HepG2 (cell line): Measurements from ENCODE around the gene FBP2. TPM values are rescaled to one million over a fixed set of nuclear protein-coding genes. Genes with fewer than 3 reads are reported as not detected.

Source experiments
- ERF ChIP-seq: IDR thresholded peaks from 2 replicates; pipeline ENCODE4 v1.6.1; 2018; ENCODE audit warnings: missing biosample characterization, missing genetic modification reagents
- GMEB1 ChIP-seq: sonication (generic); formaldehyde crosslinking; IDR thresholded peaks from 2 replicates; pipeline ENCODE4 v1.5.1; 2020; ENCODE audit warnings: missing genetic modification reagents, mild to moderate bottlenecking, borderline replicate concordance
- HNRNPLL ChIP-seq: fragments of 200-400 bp; formaldehyde crosslinking; IDR thresholded peaks from 2 replicates; pipeline ENCODE4 v1.6.1; 2017; ENCODE audit warnings: mild to moderate bottlenecking, low read depth, low read length; ENCODE audit not compliant: poor library complexity, severe bottlenecking
- KMT2B ChIP-seq: IDR thresholded peaks from 2 replicates; pipeline ENCODE4 v1.6.1; 2016; ENCODE audit warnings: missing genetic modification reagents, missing compliant biosample characterization
- MIER3 ChIP-seq: IDR thresholded peaks from 2 replicates; pipeline ENCODE4 v1.6.1; 2016; ENCODE audit warnings: missing compliant biosample characterization, borderline replicate concordance
- PHF21A ChIP-seq: sonication (generic); formaldehyde crosslinking; IDR thresholded peaks from 2 replicates; pipeline ENCODE4 v1.5.0; 2020; ENCODE audit warnings: mild to moderate bottlenecking, missing genetic modification reagents
- POLR2A ChIP-seq, 2 experiments: IDR thresholded peaks; 2 replicates each; pipeline ENCODE4 v1.6.1; 2011; ENCODE audit warnings: low read depth in 2 of 2, low read length in 2 of 2, mild to moderate bottlenecking in 1 of 2, moderate library complexity in 1 of 2; ENCODE audit not compliant: insufficient read depth in 1 of 2
- TBX3 ChIP-seq: fragments of 450-650 bp; IDR thresholded peaks from 2 replicates; pipeline ENCODE4 v1.6.1; 2017; ENCODE audit warnings: antibody characterized with exemption, mild to moderate bottlenecking, inconsistent platforms, borderline replicate concordance
- ZKSCAN5 ChIP-seq: sonication (generic); formaldehyde crosslinking; IDR thresholded peaks from 2 replicates; pipeline ENCODE4 v1.5.1; 2020; ENCODE audit warnings: mild to moderate bottlenecking, missing genetic modification reagents
- ZMAT3 ChIP-seq: sonication (generic); formaldehyde crosslinking; conservative IDR thresholded peaks from 2 replicates; pipeline ENCODE4 v1.7.0; 2021; ENCODE audit warnings: missing genetic modification reagents
- ZNF12 ChIP-seq: sonication (generic); formaldehyde crosslinking; IDR thresholded peaks from 2 replicates; pipeline ENCODE4 v1.5.0; 2020; ENCODE audit warnings: missing genetic modification reagents
- ZNF234 ChIP-seq: sonication (generic); formaldehyde crosslinking; conservative IDR thresholded peaks from 2 replicates; pipeline ENCODE4 v1.5.1; 2020; ENCODE audit warnings: mild to moderate bottlenecking, missing genetic modification reagents
- ZNF501 ChIP-seq: sonication (generic); formaldehyde crosslinking; IDR thresholded peaks from 2 replicates; pipeline ENCODE4 v1.5.1; 2020; ENCODE audit warnings: mild to moderate bottlenecking, moderate library complexity, missing genetic modification reagents
- ZNF543 ChIP-seq: sonication (generic); formaldehyde crosslinking; IDR thresholded peaks from 2 replicates; pipeline ENCODE4 v1.4.0; 2020; ENCODE audit warnings: mild to moderate bottlenecking, missing genetic modification reagents
- ZNF687 ChIP-seq: sonication (generic); formaldehyde crosslinking; IDR thresholded peaks from 2 replicates; pipeline ENCODE4 v1.5.1; 2020; ENCODE audit warnings: mild to moderate bottlenecking, missing genetic modification reagents, moderate library complexity
- ZNF7 ChIP-seq: IDR thresholded peaks from 2 replicates; pipeline ENCODE4 v1.6.1; 2016; ENCODE audit warnings: missing biosample characterization, missing genetic modification reagents
- ZNF770 ChIP-seq: sonication (generic); formaldehyde crosslinking; IDR thresholded peaks from 2 replicates; pipeline ENCODE4 v1.5.0; 2020; ENCODE audit warnings: mild to moderate bottlenecking, missing genetic modification reagents
- ZSCAN21 ChIP-seq: sonication (generic); formaldehyde crosslinking; IDR thresholded peaks from 2 replicates; pipeline ENCODE4 v1.8.0; 2022; ENCODE audit warnings: mild to moderate bottlenecking, missing genetic modification reagents, moderate library complexity, borderline replicate concordance
- polyA plus RNA-seq, 8 experiments: library from polyadenylated mRNA; depleted of rRNA in 3 of 8; stranded (reverse) in 7 of 8; unstranded in 1 of 8; fragments of >200 nt; fragmentation: Illumina TruSeq in 4 of 8; extraction: Trizol in 4 of 8; gene quantifications; 2 replicates each; pipeline versions ENCODE4 v1.2.1 to v1.2.3, GENCODE V29; 2011 to 2016; ENCODE audit warnings: low read depth in 4 of 8, missing spikeins in 1 of 8, mixed read lengths in 1 of 8; ENCODE audit not compliant: insufficient read depth in 1 of 8
- total RNA-seq, 5 experiments: library from RNA; depleted of rRNA; stranded (reverse); fragments of >200 nt; fragmentation: Illumina TruSeq; extraction: Trizol; gene quantifications; 2 replicates each; pipeline ENCODE4 v1.2.3, GENCODE V29; 2016; ENCODE audit warnings: low read depth in 1 of 5
- TF ChIP-seq, protein P1 (sequence below): sonication (generic); formaldehyde crosslinking; IDR thresholded peaks from 2 replicates; pipeline ENCODE4 v1.4.0; 2020; ENCODE audit warnings: missing genetic modification reagents

Gene FBP2
- total and polyA plus RNA-seq, 2 of the 13 experiments (the other 11 are each of a cell fraction or from before 2014, with no cell fraction given), result not detected

GRCh38 chr9:94554439-94555331 is 38.9 kb downstream of the FBP2 start, which contains the start of gene PCAT7 (continued):
- TF ChIP-seq GMEB1, result peak; percentile 50; the same call in 1 of the 2 replicates
- TF ChIP-seq TBX3, result no peak
- TF ChIP-seq ZMAT3 (CRISPR knock-in tag), result peak; percentile 80; the same call in 1 of the 2 replicates
- peak; percentile 66; the same call in 1 of the 2 replicates for TF ChIP-seq ERF (CRISPR knock-in tag)
- peak; percentile 90 to 97 for TF ChIP-seq POLR2A (IDR thresholded peaks at IDR 0.05; ENCODE audit: insufficient read depth in 1 of 2, low read depth in 2 of 2, low read length in 2 of 2)
- TF ChIP-seq ZNF7, result no peak
- TF ChIP-seq ZNF234, result 0 out of 2 replicates have a peak, but pooled peaks have one; percentile 50
- peak; percentile 75 for TF ChIP-seq PHF21A
- peak; percentile 96 for TF ChIP-seq ZNF501 (CRISPR knock-in tag)
- peak; percentile 88; the same call in 1 of the 2 replicates for TF ChIP-seq ZNF543 (CRISPR knock-in tag)
- peak; percentile 78 for TF ChIP-seq HNRNPLL
- TF ChIP-seq, protein P1, sequence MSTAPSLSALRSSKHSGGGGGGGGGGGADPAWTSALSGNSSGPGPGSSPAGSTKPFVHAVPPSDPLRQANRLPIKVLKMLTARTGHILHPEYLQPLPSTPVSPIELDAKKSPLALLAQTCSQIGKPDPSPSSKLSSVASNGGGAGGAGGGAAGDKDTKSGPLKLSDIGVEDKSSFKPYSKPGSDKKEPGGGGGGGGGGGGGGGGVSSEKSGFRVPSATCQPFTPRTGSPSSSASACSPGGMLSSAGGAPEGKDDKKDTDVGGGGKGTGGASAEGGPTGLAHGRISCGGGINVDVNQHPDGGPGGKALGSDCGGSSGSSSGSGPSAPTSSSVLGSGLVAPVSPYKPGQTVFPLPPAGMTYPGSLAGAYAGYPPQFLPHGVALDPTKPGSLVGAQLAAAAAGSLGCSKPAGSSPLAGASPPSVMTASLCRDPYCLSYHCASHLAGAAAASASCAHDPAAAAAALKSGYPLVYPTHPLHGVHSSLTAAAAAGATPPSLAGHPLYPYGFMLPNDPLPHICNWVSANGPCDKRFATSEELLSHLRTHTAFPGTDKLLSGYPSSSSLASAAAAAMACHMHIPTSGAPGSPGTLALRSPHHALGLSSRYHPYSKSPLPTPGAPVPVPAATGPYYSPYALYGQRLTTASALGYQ (CRISPR knock-in tag), result no peak
- TF ChIP-seq ZKSCAN5 (CRISPR knock-in tag), result no peak
- peak; percentile 65; the same call in 1 of the 2 replicates for TF ChIP-seq ZNF12 (CRISPR knock-in tag)
- peak; percentile 86 for TF ChIP-seq ZNF687 (CRISPR knock-in tag)
- peak; percentile 81 for TF ChIP-seq ZNF770 (CRISPR knock-in tag)
- peak; percentile 75 for TF ChIP-seq KMT2B (CRISPR knock-in tag)
- peak; percentile 62; the same call in 1 of the 2 replicates for TF ChIP-seq MIER3 (CRISPR knock-in tag)
- TF ChIP-seq ZSCAN21 (CRISPR knock-in tag), result no peak
